T-helper 2 cell (primary cell): ENCODE data around the gene ETNPPL.

ENCODE experiments used
- DNase-seq, 5 experiments: peaks; one replicate each; pipeline versions ENCODE4 v3.0.0 to v3.0.0-alpha.2; 2012 to 2022
- total RNA-seq, 2 donors: gene quantifications; one replicate each; lab custom pipeline; 2026; lab: John Stamatoyannopoulos, UW

The ETNPPL gene
- 0 to 0.62 reads per million in 2 donors for total RNA-seq

DNA sequence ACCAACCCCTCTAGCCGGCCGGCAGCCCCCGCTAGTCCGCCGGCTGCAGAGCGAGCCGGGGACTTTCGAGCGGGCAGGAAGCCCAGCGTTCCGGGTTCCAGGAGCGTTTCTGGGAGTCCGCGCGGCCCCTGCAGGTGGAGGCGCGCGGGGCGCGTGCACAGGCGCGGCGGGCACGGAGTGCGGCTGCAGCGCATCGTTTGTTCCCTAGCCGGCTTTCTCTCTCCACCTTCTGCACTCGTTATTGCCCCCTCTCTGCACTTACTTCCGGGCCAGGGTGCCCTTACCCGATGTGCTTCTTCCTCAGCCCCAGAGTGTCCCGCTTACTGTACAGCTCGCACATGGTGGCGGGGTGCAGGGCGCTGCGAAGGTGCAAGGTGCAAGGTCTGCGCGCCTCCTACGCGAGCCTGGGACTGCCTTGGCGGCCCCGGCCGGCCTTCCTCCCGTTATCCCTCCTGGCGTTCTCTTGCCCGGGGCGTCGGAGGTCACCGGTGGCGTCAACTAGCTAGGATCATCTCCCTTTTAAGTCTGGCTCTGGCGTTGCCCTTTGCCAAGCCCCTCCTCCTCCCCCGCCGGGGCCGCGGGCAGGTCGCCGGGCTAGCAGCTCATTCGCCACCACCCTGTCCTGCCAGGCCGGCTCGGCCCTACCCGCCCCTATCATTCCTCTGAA lies at the start of gene ETNPPL:
TSS of gene ETNPPL (minus strand) at position 495 of the 667 bp plus-strand sequence. CDS start at position 340, 155 bp downstream.
- peak in 1 of 5 experiments; percentile 51 for DNase-seq

DNA sequence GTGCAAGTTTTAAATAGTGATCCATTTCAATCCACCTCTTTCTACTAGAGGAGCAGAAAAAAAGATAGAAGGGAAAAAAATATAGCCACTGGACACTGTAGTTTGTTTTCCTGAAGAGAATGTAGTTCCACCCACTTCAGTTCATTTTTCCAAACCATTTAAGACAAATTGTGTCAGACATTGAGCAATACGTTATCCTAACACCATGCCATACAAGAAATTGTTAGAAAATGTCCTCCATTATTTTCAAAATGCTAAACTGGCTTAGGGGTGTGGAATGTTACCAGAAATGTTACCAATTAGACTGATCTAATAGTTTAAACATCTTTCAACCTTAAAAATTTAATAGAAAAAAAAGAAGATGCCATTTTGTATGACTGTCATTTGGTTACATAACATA lies 48.6 kb upstream of the ETNPPL start:
- DNase-seq = no peak

DNA sequence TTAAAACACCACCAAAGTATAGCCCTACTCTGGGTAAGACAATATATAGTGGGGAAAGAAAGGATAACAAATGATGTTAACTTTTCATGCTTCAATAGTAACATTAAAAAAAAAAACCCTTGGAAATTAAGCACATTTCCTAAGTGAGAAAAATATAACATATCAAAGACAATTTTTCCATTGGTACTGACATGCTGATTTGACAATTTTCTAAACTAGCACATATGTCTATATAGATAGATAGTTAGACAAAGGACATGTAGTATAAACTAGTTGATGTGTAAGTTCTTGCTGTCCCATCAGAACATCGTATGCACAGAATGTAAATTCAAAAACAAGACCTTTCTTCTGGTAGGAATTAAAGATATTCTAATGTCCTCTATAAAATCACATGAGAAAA lies 47.2 kb upstream of the ETNPPL start:
- no peak for DNase-seq

DNA sequence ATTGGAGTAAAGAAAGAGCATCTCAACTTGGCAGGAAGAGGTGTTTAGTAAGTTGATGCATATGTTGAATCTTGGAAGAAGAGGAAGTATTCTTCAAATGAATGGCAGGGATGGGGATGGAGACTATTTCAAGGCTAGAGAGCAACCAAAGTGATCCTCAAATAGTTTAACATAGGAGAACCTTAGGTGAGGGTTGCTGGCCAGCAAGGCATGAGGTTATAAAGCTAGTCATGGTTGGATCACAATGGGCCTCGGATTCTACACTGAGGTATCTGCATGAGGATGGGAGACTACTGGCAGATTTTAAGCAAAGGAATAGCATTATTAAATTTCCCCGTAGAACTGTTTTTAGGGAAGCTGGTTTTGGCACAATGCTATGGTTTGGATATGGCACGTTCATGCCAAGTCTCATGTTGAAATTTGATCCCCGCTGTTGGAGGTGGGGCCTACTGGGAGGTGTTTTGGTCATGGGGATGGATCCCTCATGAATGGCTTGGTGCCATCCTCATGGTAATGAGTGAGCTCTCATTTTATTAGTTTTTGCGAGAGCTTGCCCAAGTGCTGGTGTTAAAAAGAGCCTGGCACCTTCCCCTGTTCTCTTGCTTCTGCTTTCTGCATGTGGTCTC lies 41.9 kb upstream of the ETNPPL start:
- no peak for DNase-seq

DNA sequence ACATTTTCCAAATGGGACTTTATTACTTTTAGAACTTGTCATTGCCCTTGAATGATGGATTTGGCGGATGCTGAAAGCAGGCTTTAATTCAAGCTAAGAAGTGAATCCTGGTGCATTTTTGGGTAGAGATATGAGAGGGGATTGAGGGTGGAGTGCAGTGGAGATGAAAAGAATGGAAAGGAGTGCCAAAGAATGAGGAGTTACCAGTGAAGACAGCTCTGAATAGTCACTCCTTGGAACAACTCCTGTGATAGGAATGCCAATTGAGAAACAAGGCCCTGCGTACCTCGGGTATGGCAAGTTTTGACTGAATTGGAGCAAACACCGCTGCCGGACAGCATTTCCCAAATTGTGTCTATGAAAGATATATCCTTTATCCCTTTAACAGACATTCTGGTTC lies 36.5 kb upstream of the ETNPPL start:
- DNase-seq = no peak

DNA sequence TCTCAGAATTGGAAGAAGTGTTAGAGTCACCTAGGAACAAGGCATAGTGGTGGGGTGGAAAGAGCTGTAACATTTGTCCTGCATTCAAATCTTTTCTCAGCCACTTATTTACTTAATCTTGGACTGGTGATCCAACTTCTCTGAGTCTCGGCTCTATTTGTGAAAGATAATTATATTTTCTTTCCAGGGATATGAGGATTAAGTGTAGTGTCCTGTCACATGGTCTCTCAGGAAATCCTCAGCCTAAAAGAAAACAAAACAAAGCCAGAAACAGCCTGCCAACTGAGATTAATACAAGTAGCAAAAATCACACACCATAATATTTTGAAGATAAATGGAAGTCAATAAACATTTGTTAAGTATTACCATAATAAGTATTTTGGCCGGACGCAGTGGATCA lies 33.3 kb upstream of the ETNPPL start:
- DNase-seq = no peak

DNA sequence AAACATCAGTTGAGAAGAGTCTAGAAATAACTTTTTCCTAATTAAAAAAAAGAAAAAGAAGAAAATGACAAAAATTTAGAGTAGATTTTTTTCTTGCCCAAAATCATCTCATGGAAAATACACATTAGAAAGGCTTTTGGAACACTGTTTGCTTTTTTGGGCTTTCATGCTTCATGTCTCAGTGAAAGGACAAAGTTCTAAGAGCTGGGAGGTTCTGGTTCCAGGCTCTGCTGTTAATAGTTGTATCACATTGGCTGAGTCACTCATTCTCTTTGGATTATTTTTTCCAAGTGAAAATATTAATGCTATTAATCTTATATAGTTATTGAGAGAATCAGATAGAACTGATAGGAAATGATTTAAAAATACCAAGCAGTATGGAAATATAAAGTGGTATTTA lies 32.9 kb upstream of the ETNPPL start:
- DNase-seq = no peak

DNA sequence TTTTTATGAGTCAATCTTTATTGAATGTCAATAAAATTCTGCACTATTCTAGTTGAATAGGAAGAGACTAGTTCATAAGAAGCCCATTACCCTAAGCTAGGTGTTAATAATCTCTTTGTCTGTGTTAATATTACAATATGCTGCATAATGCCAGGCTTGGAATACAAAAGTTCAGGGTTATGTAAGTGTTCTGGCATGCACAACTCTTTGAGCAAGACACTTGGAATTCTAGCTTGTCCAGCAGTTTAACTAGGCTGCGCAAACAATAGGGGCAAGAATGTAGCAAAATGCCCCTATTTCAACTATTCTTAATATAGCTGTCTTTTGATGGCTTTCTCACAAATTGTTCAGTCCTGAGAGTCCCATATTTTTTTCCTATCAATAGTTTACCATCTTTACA lies 31.3 kb upstream of the ETNPPL start:
- DNase-seq = no peak

DNA sequence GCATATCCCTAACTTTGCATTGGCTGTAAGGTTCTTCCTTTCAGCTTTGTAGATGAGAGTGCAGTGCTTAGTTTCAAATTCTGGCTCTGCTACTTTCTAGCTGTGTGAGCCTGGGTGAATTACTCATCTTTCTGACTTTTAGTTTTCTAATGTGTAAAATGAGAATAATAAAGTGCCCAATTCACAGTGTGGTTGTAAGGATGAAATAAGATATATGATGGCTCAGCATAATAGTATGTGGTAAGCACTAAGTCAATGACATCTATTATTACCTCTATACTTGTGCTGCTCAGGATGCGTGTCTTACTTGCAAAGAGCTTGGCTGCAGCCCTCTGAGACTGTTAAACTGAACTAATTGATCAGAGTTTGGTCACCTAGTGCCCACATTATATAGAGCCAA lies 30.6 kb upstream of the ETNPPL start:
- no peak for DNase-seq

DNA sequence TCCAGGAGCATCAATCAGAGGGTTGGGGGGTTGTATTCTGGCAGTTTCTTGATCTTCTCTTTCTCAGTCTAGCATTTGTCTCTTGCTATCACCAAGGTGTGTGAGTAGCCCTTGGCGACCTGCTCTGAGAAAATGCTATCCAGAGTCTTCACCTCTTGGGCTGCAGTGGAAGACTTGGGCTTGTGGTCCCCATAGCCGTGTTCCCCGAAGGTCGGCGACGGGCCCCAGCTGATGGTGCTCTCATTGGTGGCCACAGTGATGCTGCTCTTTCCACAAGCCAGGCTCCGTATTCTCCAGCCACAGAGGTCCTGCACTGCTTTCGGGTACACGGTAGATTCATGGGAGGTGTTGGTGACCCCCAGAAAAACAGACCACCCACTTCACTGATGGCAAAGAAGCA lies 25.9 kb upstream of the ETNPPL start:
- no peak for DNase-seq

DNA sequence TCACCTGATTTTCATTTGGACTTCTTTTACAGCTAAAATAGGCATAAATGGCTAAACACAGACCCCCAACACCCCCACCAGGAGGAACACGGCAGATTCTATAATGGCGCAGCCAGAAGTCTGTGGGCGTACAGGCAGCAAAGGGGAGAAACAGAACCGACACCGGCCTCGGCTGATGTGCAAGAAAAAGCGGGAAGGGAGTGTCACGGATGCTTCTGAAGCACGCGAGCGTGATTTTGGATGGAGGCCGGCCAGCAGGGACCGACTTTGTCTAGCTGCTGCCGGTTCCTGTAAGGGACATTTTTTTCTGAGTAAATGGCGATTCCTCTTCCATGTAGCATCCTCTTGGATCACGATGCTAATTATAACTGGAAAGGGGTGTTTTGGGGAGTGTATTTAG lies 24.9 kb upstream of the ETNPPL start:
- no peak for DNase-seq

DNA sequence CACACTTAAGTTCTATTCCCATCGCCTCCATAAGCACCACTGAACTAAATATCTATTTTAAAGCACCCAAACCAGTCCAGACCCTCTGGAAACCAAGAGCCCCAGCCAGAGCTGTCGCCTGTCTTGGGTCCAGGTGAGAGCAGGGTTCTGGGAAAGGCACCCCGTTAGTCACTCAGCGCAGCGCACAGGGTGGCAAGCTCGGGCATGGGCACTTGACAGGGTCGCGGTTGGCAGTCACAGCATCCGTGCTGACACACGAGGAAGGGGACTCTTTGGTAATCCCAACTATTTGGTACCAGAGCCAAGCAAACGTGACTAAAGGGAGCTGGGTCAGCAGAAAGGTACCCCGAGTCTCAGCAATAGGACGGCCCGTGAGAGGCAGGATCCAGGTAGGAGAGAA lies 24.3 kb upstream of the ETNPPL start:
- DNase-seq = no peak

DNA sequence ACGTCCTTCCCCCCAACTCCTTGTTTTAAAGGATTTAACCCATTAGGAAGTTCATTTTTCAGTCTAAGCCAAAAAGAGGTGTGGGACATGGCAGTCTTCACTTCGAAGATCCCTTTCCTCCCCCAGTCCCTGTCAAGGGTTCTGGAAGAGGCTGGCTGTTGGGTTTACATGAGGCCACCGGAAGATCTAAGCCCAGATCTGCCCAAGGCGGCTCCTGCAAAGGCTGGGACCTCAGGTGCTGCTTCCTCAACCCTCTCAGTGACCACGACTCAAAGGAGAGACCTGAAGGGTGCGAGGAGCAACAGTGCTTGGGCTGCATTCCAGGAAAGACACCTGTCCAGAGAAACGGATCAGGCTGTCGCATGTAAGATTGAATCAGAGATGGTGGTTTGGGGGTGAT lies 23.5 kb upstream of the ETNPPL start:
- no peak for DNase-seq

DNA sequence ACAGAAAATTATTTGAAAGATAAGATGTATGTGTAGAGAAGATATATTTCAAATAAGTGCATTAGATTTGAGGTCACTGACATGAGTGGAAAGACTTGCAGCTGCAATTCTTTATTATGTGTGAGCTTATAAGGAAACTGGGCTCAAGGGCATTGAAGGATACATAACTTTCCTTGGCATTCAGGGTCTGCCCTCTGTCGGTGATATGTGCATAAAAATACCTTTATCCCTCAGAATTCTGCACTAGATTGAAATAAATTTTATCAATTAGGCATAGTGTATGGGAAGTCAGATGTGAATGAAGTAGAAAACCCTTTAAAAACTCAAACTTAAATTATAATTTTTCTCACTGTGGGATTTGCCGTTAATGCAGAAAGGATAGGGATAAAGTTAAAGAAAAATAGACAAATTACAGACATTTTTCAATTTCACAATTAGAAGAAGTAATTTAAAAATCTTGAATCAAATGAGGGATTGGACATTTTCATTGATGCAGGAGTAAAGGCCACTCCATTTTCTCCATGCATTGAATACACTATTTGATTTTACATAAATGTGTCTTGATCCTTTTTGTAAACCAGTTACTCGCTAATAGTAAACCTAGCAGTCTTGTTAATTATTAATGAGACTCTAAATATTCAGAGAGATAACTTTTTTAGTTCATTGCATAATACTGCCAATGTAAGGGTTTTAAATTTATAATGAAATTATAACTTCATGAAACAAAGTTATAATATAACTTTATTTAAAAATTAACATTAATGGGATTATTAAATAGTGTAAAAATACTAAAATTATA lies 21.0 kb upstream of the ETNPPL start:
- DNase-seq = peak in 1 of 5 experiments; percentile 7

DNA sequence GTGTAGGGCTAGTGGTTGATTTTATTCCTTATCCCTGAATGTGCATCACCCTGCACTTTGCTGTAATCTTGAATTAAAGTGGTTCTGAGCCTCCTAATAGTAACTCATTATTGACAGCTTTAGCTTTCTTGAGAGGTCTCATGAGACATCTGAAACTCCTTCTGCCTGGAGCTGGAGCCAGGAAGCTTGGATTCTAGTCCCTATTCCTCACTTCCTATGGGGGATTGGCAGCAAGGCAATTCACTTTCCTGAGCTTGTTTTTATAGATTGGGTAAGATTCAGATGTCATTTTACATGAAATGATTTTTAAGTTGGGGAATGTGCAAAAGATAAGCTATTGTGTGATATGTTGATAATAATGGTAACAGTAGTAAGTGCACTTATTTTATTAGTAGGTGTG lies 17.1 kb upstream of the ETNPPL start:
- DNase-seq = no peak

DNA sequence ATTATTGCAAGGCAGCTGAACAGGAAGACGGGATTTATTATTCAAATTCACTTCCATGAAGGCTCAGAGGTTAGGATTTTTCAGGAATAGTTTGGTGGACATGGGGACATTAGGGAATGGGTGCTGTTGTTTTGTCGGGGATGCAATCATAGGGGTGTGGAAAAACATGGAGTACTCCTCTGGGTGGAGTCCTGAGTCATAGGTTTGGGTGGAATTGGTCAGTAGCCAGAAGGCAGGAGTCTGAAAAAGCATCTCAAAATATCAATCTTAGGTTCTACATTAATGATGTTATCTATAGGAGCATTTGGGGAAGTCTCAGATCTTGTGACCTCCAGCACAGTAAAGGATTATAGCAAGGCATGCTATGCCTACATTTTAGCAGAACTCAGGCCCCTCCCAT lies 14.5 kb upstream of the ETNPPL start:
- DNase-seq = no peak

DNA sequence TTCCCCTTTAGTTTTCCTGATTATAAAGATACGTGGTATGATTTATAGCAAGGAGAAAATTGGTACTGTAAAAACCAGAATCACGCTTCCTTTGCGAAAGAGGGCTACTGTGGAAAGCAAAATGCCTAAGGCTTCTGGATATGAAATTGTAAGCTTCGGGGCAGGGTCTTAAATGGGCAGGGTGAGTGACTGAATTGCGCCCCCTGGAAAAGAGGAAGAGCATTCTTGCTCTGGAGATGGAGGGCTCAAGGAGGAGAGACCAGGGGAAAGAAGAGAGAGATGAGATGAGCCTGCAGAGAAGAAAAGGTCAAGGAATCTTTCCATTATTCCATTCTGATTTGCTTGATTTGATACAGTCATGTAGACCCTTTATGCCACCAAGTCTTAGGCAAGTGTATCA lies 13.1 kb upstream of the ETNPPL start:
- DNase-seq = no peak

DNA sequence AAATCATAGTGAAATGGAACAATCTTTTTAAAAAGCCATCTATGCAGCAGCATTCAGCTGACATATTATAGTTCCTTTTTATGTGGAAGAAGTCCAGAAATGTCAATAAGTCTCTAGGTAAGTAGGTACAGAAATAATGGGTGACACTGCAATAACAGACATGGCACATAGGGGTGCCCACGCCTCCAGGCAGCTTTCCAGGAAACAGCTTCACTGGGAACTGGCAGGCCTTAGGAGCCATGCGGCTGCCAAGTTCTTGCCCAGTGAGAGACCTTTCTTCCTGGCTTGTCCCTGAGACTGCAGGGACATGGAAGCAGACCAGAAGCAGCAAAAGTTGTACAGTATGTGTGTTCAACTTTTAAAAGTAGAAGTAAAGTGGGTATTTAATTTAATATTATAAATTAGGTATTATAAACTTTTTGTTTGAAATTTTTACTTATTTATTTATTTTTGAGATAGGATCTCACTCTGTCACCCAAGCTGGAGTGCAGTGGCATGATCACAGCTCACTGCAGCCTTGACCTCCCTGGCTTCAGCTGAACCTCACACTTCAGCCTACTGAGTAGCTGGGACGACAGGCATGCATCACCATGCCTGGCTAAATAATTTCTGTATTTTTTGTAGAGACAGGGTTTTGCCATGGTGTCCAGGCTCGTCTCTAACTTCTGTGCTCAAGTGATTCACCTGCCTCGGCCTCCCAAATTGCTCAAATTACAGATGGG lies 12.1 kb upstream of the ETNPPL start:
- no peak for DNase-seq

DNA sequence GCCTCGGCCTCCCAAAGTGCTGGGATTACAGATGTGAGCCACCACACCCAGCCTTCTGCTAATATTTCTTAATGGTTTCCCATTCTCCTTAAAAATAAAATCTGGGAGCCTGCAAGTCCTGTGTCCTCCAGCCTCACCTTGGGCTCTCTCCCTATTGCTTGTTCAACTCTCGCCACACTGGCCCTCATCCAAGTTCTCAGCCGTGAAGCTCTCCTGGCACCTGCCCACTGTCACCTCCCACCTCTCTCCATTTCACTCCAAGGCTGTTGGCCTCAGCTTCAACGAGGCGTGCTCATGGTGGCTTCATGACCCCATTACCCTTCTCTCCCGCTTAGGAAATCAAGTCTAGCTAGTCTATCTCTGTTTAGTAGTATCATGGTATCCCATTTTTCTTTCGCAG lies 9.5 kb upstream of the ETNPPL start:
- no peak for DNase-seq

DNA sequence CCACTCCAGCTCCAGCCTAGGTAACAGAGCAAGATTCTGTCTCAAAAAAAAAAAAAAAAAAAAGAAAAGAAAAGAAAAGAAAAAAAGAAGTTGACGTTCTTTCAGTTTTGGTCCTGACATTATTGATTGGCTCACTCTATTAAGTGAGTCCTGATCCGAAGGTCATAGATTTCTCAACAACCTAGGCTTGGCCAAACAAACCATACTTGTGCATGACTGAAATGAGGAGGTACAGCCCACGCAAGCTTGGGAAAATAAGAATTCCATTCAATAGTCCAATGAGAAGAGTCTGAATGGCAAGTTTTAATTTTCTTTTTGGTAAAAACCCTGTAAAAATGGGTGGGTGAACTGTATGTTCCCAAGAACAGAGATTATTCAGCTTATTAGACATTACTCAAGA lies 3.2 kb upstream of the ETNPPL start:
- no peak for DNase-seq

DNA sequence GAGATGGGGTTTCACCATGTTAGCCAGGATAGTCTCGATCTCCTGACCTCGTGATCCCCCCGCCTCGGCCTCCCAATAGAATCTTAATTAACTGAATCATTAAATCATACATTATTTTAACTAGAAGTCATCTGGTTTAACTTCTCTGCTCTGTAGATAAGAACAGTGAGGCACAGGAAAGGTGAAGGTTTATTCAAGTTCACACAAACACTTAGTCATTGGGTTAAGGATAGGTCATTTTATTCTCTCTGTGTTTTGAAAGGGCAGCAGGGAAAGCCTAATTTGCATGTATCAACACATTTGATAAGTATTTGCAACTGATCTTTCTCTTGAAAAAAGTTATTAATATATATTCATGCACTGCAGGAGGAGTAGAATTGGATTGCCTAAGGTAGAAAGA lies 1.1 kb upstream of the ETNPPL start:
- no peak for DNase-seq

DNA sequence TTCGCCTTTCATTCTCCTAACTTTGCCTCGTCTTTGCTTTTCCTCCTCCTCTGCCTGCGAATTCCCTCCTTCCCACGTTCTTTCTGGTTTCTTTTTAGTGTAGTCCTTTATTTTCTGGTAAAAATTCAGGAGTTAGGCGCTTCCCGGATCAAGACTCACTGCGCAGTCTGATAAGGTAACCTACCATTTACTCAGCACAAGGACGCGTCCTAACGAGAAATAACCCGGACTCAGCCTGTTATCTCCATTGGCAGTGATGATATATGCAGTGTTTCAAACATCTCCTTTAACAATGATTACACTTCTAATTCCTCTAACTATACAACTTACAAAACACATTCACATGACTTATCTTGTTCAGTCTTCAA lies 357 bp upstream of the ETNPPL start:
- DNase-seq = no peak

DNA sequence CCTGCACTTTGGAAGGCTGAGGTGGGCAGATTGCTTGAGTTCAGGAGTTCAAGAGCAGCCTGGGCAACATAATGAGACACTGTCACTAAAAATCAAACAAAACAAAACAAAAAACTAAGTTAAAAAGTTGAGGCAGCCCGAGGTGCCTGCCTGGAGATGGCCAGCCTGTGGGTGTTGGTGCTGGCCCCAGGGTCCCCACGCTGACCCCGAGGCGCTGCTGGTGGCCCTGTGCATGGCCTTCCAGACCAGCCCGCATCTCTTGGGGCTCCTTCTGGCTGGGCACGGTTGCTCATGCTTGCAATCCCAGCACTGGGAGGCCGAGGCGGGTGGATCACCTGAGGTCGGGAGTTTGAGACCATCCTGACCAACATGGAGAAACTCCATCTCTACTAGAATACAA lies 4.4 kb downstream of the ETNPPL start:
- no peak for DNase-seq
